GM18505 (cell line): ENCODE data around the gene ST6GALNAC4.
A peak's percentile ranks its signal among the peaks of the same experiment; 100 is the strongest.

Source experiments
- ATAC-seq: cut with Tn5 transposase; IDR thresholded peaks from one replicate; pipeline ENCODE4 v1.9.1; 2021; ENCODE audit not compliant: unreplicated experiment
- POLR2A ChIP-seq: IDR thresholded peaks from 4 replicates; pipeline ENCODE4 v1.6.1; 2011; ENCODE audit warnings: borderline replicate concordance; ENCODE audit not compliant: insufficient read depth, insufficient read length; ENCODE audit errors: extremely low read depth

Gene ST6GALNAC4

DNA sequence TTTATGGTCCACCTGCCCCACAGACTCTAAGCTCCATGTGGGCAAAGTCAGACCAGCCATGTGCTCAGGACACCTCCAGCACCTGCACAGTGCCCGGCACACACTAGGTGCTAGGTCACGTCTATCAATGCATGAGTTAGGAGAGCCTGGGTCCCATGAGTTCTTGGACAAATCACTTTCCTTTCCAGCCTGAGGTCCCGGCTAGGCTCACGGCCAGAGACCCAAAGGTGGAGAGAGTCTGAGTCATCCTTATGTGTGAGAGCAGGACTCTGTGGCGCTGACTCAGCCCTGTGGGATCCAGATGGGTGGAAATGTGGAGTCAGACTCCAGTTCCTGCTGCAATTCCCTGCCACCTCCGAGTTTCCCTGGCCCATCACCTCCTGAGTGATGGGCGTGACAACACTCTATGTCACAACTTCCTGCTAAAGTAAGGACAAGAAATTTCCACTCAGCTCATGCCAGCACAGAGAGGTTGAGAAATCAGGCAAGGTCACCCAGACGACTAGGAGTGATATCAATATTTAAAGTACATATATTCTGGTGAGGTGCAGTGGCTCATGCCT is 2.5 kb upstream of the ST6GALNAC4 start:
- TF ChIP-seq POLR2A: no peak
- ATAC-seq: no peak

DNA sequence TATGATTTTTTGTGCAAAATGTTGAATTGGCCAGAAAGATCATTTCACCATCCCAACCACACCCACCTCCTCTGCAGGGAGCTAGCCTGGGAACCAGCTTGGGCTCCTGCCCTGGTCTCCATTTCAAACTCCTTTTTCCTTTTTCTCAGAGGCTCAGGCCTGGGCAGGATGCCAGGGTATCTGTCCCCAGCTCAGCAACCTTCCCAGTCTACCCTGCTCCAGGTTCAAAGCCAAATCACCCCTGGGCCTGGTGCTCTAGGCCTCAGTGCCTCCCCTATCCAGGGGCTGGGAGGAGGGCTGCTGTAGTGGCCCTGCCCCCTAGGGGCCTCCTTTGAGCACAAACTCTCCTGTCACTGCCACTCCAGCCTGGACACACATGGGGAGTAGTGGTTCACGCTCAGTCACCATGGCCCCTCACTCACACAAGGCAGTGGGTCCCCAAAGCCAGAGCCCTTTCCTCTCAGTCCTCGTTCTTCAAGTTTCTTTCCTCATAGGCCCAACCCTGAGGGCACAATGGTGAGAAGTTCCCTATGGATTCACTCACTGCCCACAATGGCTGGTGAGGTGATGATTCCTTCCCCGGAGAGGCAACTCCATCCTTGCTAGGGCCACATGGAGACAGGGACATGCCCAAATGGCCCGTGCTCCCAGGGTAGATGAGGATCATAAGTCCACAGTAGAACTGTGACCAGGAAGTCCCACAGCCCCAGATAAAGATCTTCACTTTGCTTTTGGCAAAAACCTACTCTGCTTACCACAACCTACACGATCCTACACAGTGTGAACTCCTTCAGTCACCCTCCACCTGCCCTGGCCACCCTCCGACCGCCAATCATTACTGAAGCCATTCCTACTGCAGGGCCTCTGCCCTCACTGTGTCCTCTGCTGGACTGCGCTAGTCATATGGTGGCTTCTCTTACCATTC is 1.6 kb upstream of the ST6GALNAC4 start:
- no peak for TF ChIP-seq POLR2A
- no peak for ATAC-seq

DNA sequence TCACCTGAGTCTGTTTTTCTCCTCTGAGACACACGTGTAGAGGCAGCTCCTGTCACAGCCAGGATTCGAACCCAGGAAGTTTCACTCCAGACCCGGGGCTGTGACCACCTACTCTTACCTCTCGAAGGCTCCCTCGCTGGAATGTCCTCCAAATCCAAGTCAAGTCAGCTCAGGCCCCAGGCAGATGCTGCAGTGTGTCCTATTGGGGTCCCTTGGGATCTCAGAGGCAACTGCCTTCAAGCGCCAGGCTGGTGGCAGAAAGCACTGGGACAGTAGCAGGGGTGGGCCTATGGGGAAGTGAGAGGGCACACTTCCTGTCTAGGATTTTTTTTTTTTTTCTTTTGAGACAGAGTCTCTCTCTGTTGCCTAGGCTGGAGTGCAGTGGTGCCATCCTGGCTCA is 762 bp upstream of the ST6GALNAC4 start:
- ATAC-seq: no peak
- TF ChIP-seq POLR2A: no peak

DNA sequence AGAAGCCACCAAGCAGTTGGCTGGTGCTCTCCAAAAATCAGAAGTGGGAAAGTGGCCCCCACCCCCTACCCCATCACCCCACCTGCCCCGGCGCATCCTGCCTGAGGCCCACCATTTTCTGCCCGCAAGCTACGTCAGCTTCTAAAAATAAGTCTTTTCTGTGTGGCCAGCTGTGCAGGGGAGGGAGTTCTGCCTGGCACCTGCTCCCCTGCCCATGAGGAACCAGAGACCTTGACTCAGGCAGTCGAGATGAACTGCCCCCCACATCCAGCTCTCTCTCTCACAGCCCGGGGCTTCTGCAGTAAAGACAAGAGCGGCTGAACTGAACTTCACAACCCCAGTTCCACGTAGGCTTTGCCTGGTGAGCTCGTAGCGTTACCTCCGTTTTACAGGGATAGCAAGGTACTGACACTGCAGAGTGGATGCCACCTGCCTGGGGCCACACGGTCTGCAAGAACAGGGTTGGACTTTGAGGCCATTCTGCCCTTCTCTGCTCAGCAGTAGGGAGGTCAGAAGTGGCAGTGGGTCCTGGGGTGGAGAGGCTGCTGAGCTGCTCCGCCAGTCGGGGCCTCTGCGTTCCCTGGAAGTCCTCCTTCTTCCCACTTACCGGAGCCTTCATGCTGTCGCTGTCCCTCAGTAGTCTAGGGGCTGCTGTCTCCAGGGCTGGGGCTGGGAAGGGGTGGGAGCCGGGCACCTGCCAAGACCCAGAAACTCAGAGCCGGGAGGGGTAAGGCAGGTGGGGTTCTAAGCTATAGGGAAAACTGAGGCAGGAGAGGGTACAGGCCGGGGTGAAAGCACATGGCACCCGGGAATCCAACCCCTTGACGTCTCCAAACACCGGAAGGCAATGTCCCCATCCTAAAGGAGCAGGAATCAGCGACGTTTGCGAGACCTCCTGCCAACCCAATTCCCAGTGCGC is 781 bp downstream of the ST6GALNAC4 start:
- peak; percentile 24 for ATAC-seq
- peak; percentile 60 for TF ChIP-seq POLR2A

DNA sequence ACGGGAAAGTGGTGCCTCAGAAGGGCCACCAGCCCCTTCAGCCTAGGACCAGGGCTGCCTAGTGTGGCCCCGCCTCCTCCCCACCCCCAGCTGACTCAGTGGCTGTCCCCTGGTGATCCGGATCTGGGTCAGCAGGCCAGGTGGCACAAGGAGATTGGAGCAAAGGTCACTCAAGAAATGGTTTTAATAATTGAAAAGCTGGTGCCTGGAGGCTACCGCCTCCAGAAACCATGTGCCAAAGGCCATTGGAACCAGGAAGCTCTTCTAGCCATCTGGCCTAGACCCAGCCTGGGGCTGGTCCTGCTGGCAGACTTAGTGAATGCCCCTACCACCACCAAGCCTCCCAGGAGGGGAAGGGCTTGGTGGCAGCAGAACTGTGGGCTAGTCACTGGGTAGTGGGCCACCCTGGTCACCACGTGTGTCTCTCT is 1.5 kb downstream of the ST6GALNAC4 start:
- TF ChIP-seq POLR2A: no peak
- no peak for ATAC-seq

DNA sequence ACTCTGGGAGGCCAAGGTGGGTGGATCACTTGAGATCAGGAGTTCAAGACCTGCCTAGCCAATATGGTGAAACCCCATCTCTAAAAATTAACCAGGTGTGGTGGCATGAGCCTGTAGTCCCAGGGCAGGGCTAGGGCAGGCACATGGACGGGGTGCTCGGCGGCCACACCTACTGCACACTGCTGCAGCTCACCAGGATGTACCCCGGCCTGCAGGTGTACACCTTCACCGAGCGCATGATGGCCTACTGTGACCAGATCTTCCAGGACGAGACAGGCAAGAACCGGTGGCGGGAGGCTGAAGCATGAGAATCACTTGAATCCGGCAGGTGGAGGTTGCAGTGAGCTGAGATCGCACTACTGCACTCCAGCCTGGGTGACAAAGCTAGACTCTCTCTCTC is 3.2 kb downstream of the ST6GALNAC4 start:
- TF ChIP-seq POLR2A: no peak
- no peak for ATAC-seq

DNA sequence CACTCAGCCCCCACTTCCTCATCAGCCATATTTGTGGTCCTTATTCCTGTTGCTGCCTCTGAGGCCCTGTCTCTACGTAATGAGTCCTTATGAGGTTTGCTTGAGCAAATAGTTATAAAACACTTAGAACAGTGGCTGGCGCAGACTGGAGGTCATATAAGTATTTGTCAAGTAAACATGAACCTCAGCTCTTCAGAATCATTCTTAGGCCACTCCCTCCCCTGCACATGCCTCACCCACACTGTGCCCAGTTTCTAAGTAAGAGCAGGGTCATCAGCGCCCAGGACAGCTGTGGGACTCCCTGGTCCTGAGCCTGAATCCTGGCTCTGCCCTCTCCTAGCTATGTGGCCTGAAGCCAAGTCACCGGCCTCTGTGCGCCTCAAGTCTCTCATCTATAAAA is 4.0 kb downstream of the ST6GALNAC4 start:
- TF ChIP-seq POLR2A: no peak

DNA sequence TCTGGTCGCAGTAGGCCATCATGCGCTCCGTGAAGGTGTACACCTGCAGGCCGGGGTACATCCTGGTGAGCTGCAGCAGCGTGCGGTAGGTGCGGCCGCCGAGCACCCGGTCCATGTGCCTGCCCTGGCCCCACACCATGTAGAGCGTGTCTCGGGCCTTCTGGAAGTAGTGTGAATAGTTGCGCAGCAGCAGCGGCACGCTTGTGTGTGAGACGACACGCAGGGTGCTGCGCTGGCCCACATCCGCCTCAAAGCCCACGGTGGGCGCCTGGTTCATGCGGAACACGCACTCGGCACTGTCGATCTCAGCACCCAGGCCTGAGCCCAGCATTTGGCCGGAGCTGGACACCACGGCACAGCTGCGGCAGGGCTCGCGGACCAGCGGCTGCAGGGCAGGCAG is 4.5 kb downstream of the ST6GALNAC4 start:
- no peak for ATAC-seq
- TF ChIP-seq POLR2A: no peak

More for the DNA sequence above, 4.0 kb downstream of the ST6GALNAC4 start:
- ATAC-seq: no peak

DNA sequence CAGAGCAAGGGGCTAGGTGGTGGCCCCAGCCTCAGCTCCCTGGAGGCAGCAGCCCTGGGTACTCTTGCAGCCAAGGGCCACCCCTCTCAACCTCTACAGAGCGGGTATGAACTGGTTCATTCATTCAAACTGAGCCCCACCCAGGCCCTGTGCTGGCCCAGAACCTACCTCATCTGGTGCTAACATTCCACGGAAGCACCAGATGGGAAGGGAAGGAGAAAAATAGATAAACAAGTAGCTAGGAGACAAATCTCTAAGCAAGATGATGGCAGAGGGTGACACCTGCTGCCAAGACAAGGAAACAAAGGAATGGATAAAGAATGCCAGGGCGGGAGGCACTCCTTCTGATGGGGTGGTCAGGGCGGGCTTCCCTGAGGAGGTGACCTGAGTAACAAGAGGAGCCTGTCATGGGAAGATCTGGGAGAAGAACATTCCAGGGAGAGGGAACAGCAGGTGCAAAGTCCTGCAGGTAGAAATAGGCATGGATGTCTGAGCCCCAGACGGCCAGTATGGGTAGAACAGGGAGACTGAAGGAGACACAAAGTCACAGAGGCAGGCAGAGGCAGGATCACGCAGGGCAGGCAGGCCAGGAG is 6.1 kb downstream of the ST6GALNAC4 start:
- no peak for TF ChIP-seq POLR2A
- no peak for ATAC-seq

DNA sequence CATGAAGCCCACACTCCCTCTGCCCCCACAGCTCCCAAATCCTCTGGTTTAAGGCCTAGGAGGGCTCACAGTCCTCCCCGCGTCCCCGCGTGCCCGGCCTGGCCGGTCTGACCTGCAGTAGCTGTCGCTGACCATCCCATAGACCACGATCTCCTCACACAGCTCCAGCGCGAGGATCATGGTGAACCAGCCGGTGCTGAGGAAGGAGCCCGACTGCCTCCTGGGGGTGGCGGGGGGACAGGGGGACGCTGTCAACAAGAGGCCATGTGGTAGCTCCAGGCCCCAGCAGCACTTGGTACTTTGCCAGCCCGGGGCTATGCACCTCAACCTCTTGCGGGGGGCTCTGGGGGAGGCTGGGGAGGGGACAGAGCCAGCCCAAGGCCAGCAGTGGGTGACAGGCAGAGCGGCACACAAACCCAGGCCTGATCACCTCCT is 7.0 kb downstream of the ST6GALNAC4 start:
- no peak for ATAC-seq
- no peak for TF ChIP-seq POLR2A

DNA sequence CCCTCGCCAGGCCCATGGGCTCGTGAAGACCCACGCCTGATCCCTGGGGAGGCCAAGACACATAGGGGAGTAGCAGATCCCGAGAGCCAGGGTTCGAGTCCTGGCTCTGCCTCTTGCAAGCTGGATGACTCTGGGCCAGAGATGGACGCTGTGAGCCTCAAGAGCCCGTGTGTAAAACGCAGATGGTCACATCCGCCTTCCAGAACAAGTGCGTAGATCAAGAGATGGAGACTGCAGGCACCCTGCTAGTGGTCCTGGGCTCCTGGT is 8.2 kb downstream of the ST6GALNAC4 start:
- no peak for ATAC-seq
- TF ChIP-seq POLR2A: no peak

DNA sequence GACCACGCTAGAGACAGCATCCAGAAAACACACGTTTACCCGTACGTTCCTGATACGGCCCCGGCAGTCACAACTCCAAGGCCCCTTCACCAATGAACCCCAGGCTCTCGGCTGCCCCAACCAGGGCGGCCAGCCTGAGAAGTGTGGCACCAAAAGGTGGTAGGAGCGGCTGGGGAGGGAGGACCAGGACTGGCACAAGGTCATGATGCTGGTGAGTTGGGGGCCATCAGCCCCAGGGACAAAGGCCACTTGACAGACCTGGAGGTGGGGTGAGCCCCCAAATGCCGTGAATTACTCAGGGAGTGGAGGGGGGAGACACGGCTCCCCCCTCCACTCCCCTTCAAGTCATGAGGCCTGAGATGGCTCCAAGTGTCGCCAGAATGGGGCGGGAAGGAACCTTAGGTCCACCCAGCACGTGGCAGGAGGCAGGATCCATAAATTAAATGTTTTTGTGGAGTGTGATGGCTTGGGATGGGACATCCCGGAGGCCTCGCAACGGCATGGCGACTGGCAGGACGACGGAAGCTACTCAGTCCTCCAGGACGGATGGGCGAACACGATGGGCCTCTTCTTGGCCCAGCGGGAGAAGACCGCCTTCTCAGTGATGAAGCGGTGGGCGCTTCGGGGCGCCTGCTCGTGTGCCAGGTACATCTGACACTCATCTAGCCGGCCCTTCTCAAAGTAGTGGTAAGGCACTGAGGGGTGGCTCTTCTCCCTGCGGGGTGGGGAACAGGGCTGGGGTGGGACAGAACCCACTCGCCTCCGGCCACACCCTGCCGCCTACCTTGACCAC is 8.8 kb downstream of the ST6GALNAC4 start:
- ATAC-seq: no peak
- no peak for TF ChIP-seq POLR2A
